Endothelial cell (in vitro differentiated cells): Measurements from ENCODE around the gene CHD2. TPM values are rescaled to one million over a fixed set of nuclear protein-coding genes. Genes with fewer than 3 reads are reported as not detected.

Source experiments
- DNase-seq: peaks from one replicate; pipeline ENCODE4 v3.0.0; 2021; ENCODE audit warnings: low spot score
- H3K27ac Mint-ChIP-seq: one replicate; pipeline ENCODE4 v1.8.0; 2021; ENCODE audit warnings: mixed read lengths, inconsistent platforms; ENCODE audit not compliant: unreplicated experiment
- H3K27me3 Mint-ChIP-seq: one replicate; pipeline ENCODE4 v1.8.0; 2021; ENCODE audit warnings: mild to moderate bottlenecking, moderate library complexity, mixed read lengths, inconsistent platforms; ENCODE audit not compliant: unreplicated experiment
- H3K36me3 Mint-ChIP-seq: one replicate; pipeline ENCODE4 v1.8.0; 2021; ENCODE audit warnings: mild to moderate bottlenecking, low read depth, mixed read lengths, inconsistent platforms; ENCODE audit not compliant: unreplicated experiment
- H3K4me1 Mint-ChIP-seq: one replicate; pipeline ENCODE4 v1.8.0; 2021; ENCODE audit warnings: mild to moderate bottlenecking, mixed read lengths, inconsistent platforms; ENCODE audit not compliant: unreplicated experiment
- H3K4me3 Mint-ChIP-seq: one replicate; pipeline ENCODE4 v1.8.0; 2021; ENCODE audit warnings: mild to moderate bottlenecking, mixed read lengths, inconsistent platforms; ENCODE audit not compliant: unreplicated experiment
- H3K9me3 Mint-ChIP-seq: one replicate; pipeline ENCODE4 v1.8.0; 2021; ENCODE audit warnings: mixed read lengths, inconsistent platforms; ENCODE audit not compliant: unreplicated experiment
- total RNA-seq: library from RNA; stranded (reverse); fragmentation: NEBNext Ultra II Directional; extraction: Animal tissue kit (Norgen Biotek cat#: 25700); gene quantifications from one replicate; pipeline ENCODE4 v1.2.1, GENCODE V29; 2021; ENCODE audit not compliant: unreplicated experiment
- TF ChIP-seq, protein P1 (sequence below): fragments of 200-600 bp; sonication (generic); IDR thresholded peaks from one replicate; pipeline ENCODE4 v1.5.0; 2021; ENCODE audit warnings: antibody characterized with exemption; ENCODE audit not compliant: unreplicated experiment

The CHD2 gene
- total RNA-seq, 1 donor from 2014 or later, result 96.3 TPM

DNA sequence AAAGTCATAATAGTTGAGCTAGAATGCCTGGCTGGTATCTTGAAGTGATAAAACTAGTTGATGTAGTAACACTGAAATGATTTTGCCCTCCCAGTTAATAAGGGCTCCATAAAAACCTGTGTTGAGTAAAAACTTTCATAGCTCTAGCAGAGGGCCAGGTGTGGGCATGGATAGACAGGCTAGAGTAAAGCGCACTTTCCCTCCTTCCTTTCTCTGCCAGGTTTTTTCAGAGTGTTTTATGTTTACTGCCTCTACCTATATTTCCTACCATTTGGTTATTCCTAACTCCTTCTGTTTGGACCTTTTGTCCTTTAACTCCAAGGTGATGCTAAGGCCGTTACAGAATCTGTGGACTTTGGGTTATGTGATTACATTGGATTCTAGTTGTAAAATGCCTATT, 25.3 kb downstream of the CHD2 start:
- Mint-ChIP-seq H3K27me3 (peaks cover 2% of the 10 kb centered on the region), H3K27ac (no peak overlapping the region), H3K36me3 (peaks cover 35% of the 10 kb centered on the region), H3K9me3 (no peaks in the 10 kb centered on the region), H3K4me3 (no peak overlapping the region), H3K4me1 (peaks cover 36% of the 10 kb centered on the region)
- TF ChIP-seq, protein P1, sequence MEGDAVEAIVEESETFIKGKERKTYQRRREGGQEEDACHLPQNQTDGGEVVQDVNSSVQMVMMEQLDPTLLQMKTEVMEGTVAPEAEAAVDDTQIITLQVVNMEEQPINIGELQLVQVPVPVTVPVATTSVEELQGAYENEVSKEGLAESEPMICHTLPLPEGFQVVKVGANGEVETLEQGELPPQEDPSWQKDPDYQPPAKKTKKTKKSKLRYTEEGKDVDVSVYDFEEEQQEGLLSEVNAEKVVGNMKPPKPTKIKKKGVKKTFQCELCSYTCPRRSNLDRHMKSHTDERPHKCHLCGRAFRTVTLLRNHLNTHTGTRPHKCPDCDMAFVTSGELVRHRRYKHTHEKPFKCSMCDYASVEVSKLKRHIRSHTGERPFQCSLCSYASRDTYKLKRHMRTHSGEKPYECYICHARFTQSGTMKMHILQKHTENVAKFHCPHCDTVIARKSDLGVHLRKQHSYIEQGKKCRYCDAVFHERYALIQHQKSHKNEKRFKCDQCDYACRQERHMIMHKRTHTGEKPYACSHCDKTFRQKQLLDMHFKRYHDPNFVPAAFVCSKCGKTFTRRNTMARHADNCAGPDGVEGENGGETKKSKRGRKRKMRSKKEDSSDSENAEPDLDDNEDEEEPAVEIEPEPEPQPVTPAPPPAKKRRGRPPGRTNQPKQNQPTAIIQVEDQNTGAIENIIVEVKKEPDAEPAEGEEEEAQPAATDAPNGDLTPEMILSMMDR, result no peak
- no peak for DNase-seq

GRCh38 chr15:92928225-92928750, 28.2 kb downstream of the CHD2 start:
- DNase-seq, result no peak

GRCh38 chr15:92929002-92929401, 28.9 kb downstream of the CHD2 start:
- Mint-ChIP-seq H3K4me3 (no peak overlapping the region), H3K27me3 (peaks cover 2% of the 10 kb centered on the region), H3K4me1 (peaks cover 11% of the 10 kb centered on the region), H3K27ac (peak overlapping the region; percentile 36), H3K9me3 (no peaks in the 10 kb centered on the region), H3K36me3 (peaks cover 40% of the 10 kb centered on the region)
- no peak for DNase-seq
- TF ChIP-seq, protein P1, result no peak

More at GRCh38 chr15:92928225-92928750, 28.2 kb downstream of the CHD2 start:
- peaks cover 10% of the 10 kb centered on the region for H3K4me1 Mint-ChIP-seq
- H3K4me3 Mint-ChIP-seq, result no peak overlapping the region
- H3K36me3 Mint-ChIP-seq, result peaks cover 37% of the 10 kb centered on the region
- peak overlapping the region; percentile 59 for H3K27ac Mint-ChIP-seq
- H3K9me3 Mint-ChIP-seq, result no peaks in the 10 kb centered on the region
- TF ChIP-seq, protein P1, result no peak
- H3K27me3 Mint-ChIP-seq, result peaks cover 2% of the 10 kb centered on the region

GRCh38 chr15:92930054-92930621, 30.0 kb downstream of the CHD2 start:
- Mint-ChIP-seq H3K9me3 (no peaks in the 10 kb centered on the region), H3K27me3 (peaks cover 2% of the 10 kb centered on the region)
- TF ChIP-seq, protein P1, result no peak

GRCh38 chr15:92930776-92931175, 30.7 kb downstream of the CHD2 start:
- peaks cover 45% of the 10 kb centered on the region for H3K36me3 Mint-ChIP-seq
- TF ChIP-seq, protein P1, result no peak
- H3K27ac Mint-ChIP-seq, result no peak overlapping the region
- H3K9me3 Mint-ChIP-seq, result no peaks in the 10 kb centered on the region
- no peak for DNase-seq
- H3K4me1 Mint-ChIP-seq, result peaks cover 21% of the 10 kb centered on the region
- H3K4me3 Mint-ChIP-seq, result no peak overlapping the region
- H3K27me3 Mint-ChIP-seq, result peaks cover 2% of the 10 kb centered on the region

More at GRCh38 chr15:92930054-92930621, 30.0 kb downstream of the CHD2 start:
- peaks cover 44% of the 10 kb centered on the region for H3K36me3 Mint-ChIP-seq
- H3K4me1 Mint-ChIP-seq, result peaks cover 15% of the 10 kb centered on the region
- H3K4me3 Mint-ChIP-seq, result peak overlapping the region; percentile 56
- no peak overlapping the region for H3K27ac Mint-ChIP-seq
- DNase-seq, result no peak
